Left ventricle myocardium inferior (tissue), 1 donor: ENCODE data around the gene ATP2C2. TPM values are rescaled to one million over a fixed set of nuclear protein-coding genes. Genes with fewer than 3 reads are reported as not detected.

ENCODE experiments used
- DNase-seq: peaks from one replicate; pipeline ENCODE4 v3.0.0-alpha.2; 2020
- H3K27ac ChIP-seq: fragments of 200-600 bp; replicated peaks from 2 replicates; pipeline ENCODE4 v1.8.0; 2021
- H3K27me3 ChIP-seq: fragments of 200-600 bp; 2 replicates; pipeline ENCODE4 v1.8.0; 2021; ENCODE audit warnings: low read depth
- H3K36me3 ChIP-seq: fragments of 200-600 bp; 2 replicates; pipeline ENCODE4 v1.8.0; 2021
- H3K4me1 ChIP-seq: fragments of 200-600 bp; 2 replicates; pipeline ENCODE4 v1.8.0; 2021
- H3K4me3 ChIP-seq: fragments of 200-600 bp; 2 replicates; pipeline ENCODE4 v1.8.0; 2021; ENCODE audit warnings: mild to moderate bottlenecking, moderate library complexity
- H3K9me3 ChIP-seq: fragments of 200-600 bp; replicated peaks from 2 replicates; pipeline ENCODE4 v1.8.0; 2021
- intact Hi-C: fragments of 100-400 bp; cut with micrococcal nuclease; formaldehyde crosslinking; loops from one replicate; pipeline ENCODE4 v1.11.0; 2022
- total RNA-seq: library from RNA; stranded (reverse); fragmentation: NEBNext Ultra II Directional; extraction: Animal tissue kit (Norgen Biotek cat#: 25700); gene quantifications from one replicate; pipeline ENCODE4 v1.2.1, GENCODE V29; 2021
- TF ChIP-seq, protein P1 (sequence below): fragments of 200-600 bp; IDR thresholded peaks from 2 replicates; pipeline ENCODE4 v1.8.0; 2021; ENCODE audit warnings: antibody characterized with exemption, mild to moderate bottlenecking, borderline replicate concordance
- donor health status: DM: no; HTN: yes; CAD: no; lungs with severe emphysema.

ATP2C2 gene
- total RNA-seq, 1 donor from 2014 or later, result not detected

DNA sequence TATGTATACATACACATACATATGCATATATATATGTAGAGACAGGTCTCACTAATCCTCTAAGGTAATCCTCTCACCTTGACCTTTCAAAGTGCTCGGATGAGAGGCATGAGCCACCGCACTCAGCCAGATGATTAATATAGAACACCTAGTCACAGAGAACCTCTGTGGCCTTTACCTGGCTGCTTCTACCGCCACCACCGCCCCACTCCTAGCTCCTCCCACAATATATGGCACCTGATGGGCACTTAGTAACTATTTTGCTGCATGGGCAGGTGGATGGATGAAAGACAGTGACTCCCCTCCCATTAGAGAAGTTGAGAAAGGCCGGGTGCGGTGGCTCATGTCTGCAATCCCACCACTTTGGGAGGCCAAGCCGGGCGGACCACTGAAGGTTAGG is 16.7 kb upstream of the ATP2C2 start:
- no peak for DNase-seq
- H3K4me1 ChIP-seq, result no peaks in the 10 kb centered on the region
- intact Hi-C loops, result no loop called here
- H3K36me3 ChIP-seq, result no peaks in the 10 kb centered on the region
- no peak overlapping the region for H3K27ac ChIP-seq
- H3K9me3 ChIP-seq, result no peaks in the 10 kb centered on the region
- no peak overlapping the region for H3K4me3 ChIP-seq
- H3K27me3 ChIP-seq, result peaks cover 34% of the 10 kb centered on the region
- TF ChIP-seq, protein P1, sequence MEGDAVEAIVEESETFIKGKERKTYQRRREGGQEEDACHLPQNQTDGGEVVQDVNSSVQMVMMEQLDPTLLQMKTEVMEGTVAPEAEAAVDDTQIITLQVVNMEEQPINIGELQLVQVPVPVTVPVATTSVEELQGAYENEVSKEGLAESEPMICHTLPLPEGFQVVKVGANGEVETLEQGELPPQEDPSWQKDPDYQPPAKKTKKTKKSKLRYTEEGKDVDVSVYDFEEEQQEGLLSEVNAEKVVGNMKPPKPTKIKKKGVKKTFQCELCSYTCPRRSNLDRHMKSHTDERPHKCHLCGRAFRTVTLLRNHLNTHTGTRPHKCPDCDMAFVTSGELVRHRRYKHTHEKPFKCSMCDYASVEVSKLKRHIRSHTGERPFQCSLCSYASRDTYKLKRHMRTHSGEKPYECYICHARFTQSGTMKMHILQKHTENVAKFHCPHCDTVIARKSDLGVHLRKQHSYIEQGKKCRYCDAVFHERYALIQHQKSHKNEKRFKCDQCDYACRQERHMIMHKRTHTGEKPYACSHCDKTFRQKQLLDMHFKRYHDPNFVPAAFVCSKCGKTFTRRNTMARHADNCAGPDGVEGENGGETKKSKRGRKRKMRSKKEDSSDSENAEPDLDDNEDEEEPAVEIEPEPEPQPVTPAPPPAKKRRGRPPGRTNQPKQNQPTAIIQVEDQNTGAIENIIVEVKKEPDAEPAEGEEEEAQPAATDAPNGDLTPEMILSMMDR, result no peak

DNA sequence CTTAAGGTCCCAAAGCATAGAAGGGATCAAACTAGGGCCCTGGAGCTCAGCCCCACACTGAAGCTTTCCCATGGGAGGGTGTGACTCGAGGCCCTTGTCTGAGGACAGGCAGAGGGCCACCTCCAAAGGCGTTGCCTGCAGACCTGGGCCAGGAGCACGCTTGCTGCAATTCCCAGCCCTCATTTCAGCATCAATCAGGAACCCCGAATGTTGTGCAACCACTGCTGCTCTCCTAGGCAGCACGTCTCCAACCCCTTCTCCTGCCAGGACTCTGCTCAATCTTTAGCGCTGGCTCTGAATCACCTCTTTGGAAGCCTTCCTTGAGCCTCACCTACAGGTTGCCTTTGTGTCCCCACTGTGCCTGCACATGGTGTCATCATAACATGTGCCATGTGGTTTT is 14.0 kb upstream of the ATP2C2 start:
- TF ChIP-seq, protein P1, result no peak
- Histone ChIP-seq H3K27ac (no peak overlapping the region), H3K36me3 (no peaks in the 10 kb centered on the region), H3K9me3 (no peaks in the 10 kb centered on the region), H3K27me3 (peaks cover 26% of the 10 kb centered on the region), H3K4me3 (no peak overlapping the region), H3K4me1 (no peaks in the 10 kb centered on the region)
- intact Hi-C loops, result no loop called here
- DNase-seq, result no peak

DNA sequence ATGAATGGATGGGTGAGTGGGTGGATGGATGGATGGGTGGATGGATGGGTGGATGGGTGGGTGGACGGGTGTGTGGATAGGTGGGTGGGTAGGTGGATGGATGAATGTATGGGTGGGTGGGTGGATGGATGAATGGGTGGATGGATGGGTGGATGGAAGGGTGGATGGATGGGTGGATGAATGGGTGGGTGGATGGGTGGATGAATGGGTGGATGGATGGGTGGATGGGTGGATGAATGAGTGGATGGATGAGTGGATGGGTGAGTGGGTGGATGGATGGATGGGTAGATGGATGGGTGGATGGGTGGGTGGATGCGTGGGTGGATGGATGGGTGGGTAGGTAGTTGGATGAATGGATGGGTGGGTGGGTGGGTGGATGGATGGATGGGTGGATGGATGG is 13.2 kb upstream of the ATP2C2 start:
- Histone ChIP-seq H3K36me3 (no peaks in the 10 kb centered on the region), H3K9me3 (no peaks in the 10 kb centered on the region), H3K4me1 (no peaks in the 10 kb centered on the region), H3K4me3 (no peak overlapping the region), H3K27me3 (peaks cover 23% of the 10 kb centered on the region), H3K27ac (no peak overlapping the region)
- DNase-seq, result no peak
- intact Hi-C loops, result no loop called here
- TF ChIP-seq, protein P1, result no peak

DNA sequence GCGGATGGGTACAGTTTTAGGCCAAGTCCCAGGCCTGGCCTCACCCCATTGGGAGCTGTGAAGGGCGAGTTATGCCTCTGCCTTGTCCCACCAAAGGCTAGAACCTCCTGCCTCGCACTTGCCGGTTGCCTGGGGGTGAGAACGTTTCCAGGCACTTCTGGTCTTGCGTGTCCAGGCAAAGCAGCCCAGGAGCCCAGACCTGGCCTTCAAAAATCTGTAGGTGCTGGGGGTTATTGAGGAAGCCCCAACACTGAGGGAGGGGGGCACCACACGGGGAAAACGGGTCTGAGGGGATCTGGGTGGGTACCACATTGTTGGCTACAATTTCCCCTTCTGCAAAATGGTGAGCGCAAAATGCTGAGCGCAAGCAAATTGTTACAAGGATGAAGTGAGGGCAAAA is 12.2 kb upstream of the ATP2C2 start:
- Histone ChIP-seq H3K27me3 (peaks cover 23% of the 10 kb centered on the region), H3K36me3 (no peaks in the 10 kb centered on the region), H3K4me3 (no peak overlapping the region), H3K9me3 (no peaks in the 10 kb centered on the region), H3K27ac (no peak overlapping the region), H3K4me1 (no peaks in the 10 kb centered on the region)
- TF ChIP-seq, protein P1, result no peak
- no peak for DNase-seq
- intact Hi-C loops, result no loop called here

DNA sequence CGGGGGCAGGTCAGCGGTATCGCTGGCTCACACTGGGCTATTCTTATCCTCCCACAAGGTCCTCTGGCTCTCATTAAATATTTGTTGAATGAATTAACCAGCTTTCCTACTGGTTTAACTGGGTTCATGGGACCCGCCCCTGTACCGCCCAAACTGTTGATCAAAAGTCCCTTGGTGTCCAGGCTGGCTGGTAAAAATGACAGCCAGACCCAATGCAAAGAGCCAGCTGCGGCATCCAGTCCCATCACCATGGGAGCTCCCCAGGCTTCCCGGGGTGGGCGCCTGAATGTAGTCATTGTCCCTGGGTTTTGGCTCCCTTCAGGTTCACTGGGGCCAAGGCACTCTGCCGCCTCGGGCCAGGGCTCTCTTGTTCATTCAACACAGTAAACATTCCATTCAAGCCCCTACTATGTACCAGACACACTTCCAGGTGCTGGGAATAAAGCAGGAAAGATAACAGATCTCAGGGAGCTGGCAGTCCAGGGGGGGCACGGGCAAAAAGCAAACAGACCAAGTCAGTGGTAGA is 11.7 kb upstream of the ATP2C2 start:
- Histone ChIP-seq H3K4me3 (no peak overlapping the region), H3K9me3 (no peaks in the 10 kb centered on the region), H3K4me1 (no peaks in the 10 kb centered on the region), H3K27me3 (peaks cover 22% of the 10 kb centered on the region), H3K27ac (no peak overlapping the region), H3K36me3 (no peaks in the 10 kb centered on the region)
- intact Hi-C loops, result no loop called here
- no peak for DNase-seq
- TF ChIP-seq, protein P1, result no peak
